ENCODE data around the gene XRCC3. TPM values are rescaled to one million over a fixed set of nuclear protein-coding genes. Genes with fewer than 3 reads are reported as not detected.
A peak's percentile ranks its signal among the peaks of the same experiment; 100 is the strongest.

Gene XRCC3
- total RNA-seq, 4 donors from 2014 or later = 4.0 to 10.7 (median 6.2) TPM

- peak overlapping the region; percentile 59 to 95 (median 82) for H3K27ac ChIP-seq
- WGBS, 2 donors = 59 to 65% methylated on average over 17 of the region's 17 CpGs
Measured at GRCh38 chr14:103716899-103717411, 1.7 kb upstream of the XRCC3 start.

DNA sequence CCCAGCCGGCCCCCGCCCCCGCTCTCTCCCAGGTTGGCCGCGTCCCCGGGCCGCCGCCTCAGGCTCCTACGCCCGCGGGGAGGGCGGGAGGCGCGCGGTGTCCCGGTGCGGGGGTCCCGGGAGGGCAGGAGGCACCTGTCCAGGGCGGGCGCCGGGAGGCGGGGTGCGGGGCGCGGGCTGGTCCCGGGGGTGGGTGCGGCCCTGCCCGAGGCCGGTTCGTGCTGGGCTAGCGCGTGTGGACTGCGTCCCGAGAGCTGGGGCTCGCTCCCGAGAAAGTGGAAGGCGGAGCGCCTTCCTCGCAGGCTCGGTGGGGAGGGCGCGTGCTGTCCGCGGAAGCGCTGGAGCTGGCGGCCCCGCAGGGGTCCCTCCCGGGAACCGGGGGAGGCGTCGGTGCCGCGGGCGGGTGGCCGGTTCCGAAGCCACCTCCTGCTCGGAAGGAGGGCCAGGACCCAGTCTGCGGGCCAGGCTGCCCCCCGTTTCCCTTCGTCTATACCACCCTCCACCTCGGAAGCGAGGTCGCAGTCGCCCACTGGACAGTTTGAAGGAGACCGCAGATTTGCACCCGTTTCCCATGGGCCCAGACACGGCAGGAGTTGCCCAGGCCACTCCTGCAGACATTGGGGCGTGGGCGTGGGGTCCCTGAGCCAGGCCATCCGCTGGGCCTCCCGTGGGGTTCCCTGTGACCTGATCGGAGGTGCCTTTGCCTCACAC, 995 bp upstream of the XRCC3 start:
- WGBS, 2 donors = 2 to 3% methylated on average over 4 to 36 of the region's 72 CpGs
- H3K9me3 ChIP-seq = no peaks in the 10 kb centered on the region
- DNase-seq (ENCODE audit: low spot score in 2 of 2) = no peak
- peak in 1 of 2 donors; percentile 6 for TF ChIP-seq EP300 (IDR thresholded peaks at IDR 0.05)
- TF ChIP-seq POLR2A (IDR thresholded peaks at IDR 0.05) = no peak
- peak overlapping the region; percentile 56 to 97 (median 74) for H3K4me3 ChIP-seq
- peak overlapping the region; percentile 59 to 95 (median 82) for H3K27ac ChIP-seq
- peaks cover 0 to 84% (median 27%) of the 10 kb centered on the region in 4 donors for H3K4me1 ChIP-seq
- H3K27me3 ChIP-seq = no peaks in the 10 kb centered on the region
- no peaks in the 10 kb centered on the region for H3K36me3 ChIP-seq

More at GRCh38 chr14:103716899-103717411, 1.7 kb upstream of the XRCC3 start:
- Histone ChIP-seq H3K9me3 (no peaks in the 10 kb centered on the region), H3K4me3 (peak overlapping the region; percentile 56 to 97 (median 74)), H3K36me3 (no peaks in the 10 kb centered on the region), H3K27me3 (no peaks in the 10 kb centered on the region), H3K4me1 (peaks cover 0 to 84% (median 27%) of the 10 kb centered on the region in 4 donors)
- DNase-seq (ENCODE audit: low spot score in 2 of 2) = no peak
- no peak for TF ChIP-seq POLR2A (IDR thresholded peaks at IDR 0.05)
- TF ChIP-seq, protein P1, sequence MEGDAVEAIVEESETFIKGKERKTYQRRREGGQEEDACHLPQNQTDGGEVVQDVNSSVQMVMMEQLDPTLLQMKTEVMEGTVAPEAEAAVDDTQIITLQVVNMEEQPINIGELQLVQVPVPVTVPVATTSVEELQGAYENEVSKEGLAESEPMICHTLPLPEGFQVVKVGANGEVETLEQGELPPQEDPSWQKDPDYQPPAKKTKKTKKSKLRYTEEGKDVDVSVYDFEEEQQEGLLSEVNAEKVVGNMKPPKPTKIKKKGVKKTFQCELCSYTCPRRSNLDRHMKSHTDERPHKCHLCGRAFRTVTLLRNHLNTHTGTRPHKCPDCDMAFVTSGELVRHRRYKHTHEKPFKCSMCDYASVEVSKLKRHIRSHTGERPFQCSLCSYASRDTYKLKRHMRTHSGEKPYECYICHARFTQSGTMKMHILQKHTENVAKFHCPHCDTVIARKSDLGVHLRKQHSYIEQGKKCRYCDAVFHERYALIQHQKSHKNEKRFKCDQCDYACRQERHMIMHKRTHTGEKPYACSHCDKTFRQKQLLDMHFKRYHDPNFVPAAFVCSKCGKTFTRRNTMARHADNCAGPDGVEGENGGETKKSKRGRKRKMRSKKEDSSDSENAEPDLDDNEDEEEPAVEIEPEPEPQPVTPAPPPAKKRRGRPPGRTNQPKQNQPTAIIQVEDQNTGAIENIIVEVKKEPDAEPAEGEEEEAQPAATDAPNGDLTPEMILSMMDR (IDR thresholded peaks at IDR 0.05) = no peak

DNA sequence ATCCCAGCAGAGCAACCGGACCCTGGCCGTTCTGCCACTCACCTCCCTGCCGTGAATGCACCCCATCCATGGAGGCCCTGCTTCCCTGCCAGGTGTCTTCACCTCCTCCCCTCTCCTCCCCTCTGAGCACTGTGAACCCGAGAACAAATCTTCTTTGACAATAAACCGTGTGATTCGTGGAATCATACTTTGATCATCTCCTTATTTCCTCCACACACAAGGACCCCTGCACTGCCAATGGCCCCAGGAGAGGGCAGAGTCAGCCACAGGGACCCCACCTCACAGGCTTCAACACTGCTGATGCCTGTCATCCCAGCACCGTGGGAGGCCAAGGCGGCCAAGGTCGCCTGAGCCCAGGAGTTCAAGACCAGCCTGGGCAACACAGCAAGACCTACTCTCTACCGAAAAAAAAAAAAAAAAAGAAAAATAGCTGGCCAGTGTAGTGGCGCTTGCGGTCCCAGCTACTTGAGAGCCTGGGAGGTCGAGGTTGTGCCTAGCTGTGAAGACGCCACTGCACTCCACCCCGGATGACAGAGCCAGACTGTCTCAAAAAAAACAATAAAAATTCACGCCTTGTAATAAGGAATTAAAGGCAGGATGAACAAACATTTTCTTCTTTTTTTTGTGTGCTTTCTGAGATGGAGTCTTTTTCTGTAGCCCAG, 1.1 kb downstream of the XRCC3 start:
- peaks cover 0 to 71% (median 27%) of the 10 kb centered on the region in 4 donors for H3K4me1 ChIP-seq
- H3K4me3 ChIP-seq = peak overlapping the region in 2 of 4 donors; percentile 62 to 97
- no peaks in the 10 kb centered on the region for H3K9me3 ChIP-seq
- no peak for DNase-seq (ENCODE audit: low spot score in 2 of 2)
- 69 to 73% methylated on average over 16 of the region's 16 CpGs for WGBS, 2 donors
- H3K27me3 ChIP-seq = no peaks in the 10 kb centered on the region
- H3K36me3 ChIP-seq = peaks cover 0 to 10% (median 0%) of the 10 kb centered on the region in 3 donors
- TF ChIP-seq EP300 (IDR thresholded peaks at IDR 0.05) (no peak), POLR2A (IDR thresholded peaks at IDR 0.05) (no peak)
- TF ChIP-seq, protein P1 (IDR thresholded peaks at IDR 0.05) = no peak
- no peak overlapping the region for H3K27ac ChIP-seq

GRCh38 chr14:103713304-103714062, 1.8 kb downstream of the XRCC3 start:
- peaks cover 0 to 64% (median 24%) of the 10 kb centered on the region in 4 donors for H3K4me1 ChIP-seq
- TF ChIP-seq EP300 (IDR thresholded peaks at IDR 0.05) (no peak), POLR2A (IDR thresholded peaks at IDR 0.05) (no peak)
- TF ChIP-seq, protein P1 (IDR thresholded peaks at IDR 0.05) = no peak
- H3K27me3 ChIP-seq = no peaks in the 10 kb centered on the region
- WGBS, 2 donors = 82 to 90% methylated on average over 16 to 18 of the region's 18 CpGs
- DNase-seq (ENCODE audit: low spot score in 2 of 2) = no peak
- H3K36me3 ChIP-seq = peaks cover 0 to 17% (median 0%) of the 10 kb centered on the region in 3 donors
- no peaks in the 10 kb centered on the region for H3K9me3 ChIP-seq
- H3K4me3 ChIP-seq = no peak overlapping the region
- H3K27ac ChIP-seq = no peak overlapping the region

GRCh38 chr14:103712633-103713247, 2.5 kb downstream of the XRCC3 start:
- no peaks in the 10 kb centered on the region for H3K9me3 ChIP-seq
- H3K4me3 ChIP-seq = no peak overlapping the region
- peak overlapping the region in 3 of 4 donors; percentile 32 to 70 (median 38) for H3K27ac ChIP-seq
- 67 to 81% methylated on average over 23 to 24 of the region's 24 CpGs for WGBS, 2 donors
- H3K27me3 ChIP-seq = no peaks in the 10 kb centered on the region
- H3K36me3 ChIP-seq = peaks cover 0 to 24% (median 2%) of the 10 kb centered on the region in 3 donors
- H3K4me1 ChIP-seq = peaks cover 0 to 57% (median 19%) of the 10 kb centered on the region in 4 donors
- DNase-seq (ENCODE audit: low spot score in 2 of 2) = no peak
- TF ChIP-seq EP300 (IDR thresholded peaks at IDR 0.05) (no peak), POLR2A (IDR thresholded peaks at IDR 0.05) (no peak)
- TF ChIP-seq, protein P1 (IDR thresholded peaks at IDR 0.05) = no peak
